Measurements from ENCODE around the gene MORN1. TPM values are rescaled to one million over a fixed set of nuclear protein-coding genes. Genes with fewer than 3 reads are reported as not detected.

Gene MORN1
- total and polyA plus RNA-seq, 10 of the 15 experiments (the other 5 are each of a cell fraction or from before 2014, with no cell fraction given): 0.76 to 7.9 (median 5.5) TPM

DNA sequence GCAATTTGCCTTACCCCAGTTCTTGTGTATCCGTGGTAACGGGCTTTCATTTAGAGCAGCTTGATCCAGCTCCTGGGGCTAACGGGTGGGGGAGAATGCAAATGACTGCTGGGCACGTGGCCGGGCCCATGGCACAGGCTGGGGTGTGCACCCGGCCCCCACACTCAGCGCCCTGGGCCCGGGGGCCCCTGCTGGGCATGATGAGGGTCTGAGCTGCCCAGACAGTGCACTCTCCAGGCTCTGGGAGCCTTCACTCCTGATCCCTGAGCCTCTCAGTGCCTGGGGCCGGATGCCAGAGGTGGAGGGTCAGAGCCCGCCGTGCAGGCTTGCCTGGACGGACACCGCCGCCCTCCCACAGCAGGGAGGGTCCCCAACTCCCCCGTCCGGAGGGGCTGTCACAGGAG, 41.1 kb upstream of the MORN1 start:
- Histone ChIP-seq H3K79me2 (ENCODE audit: control insufficient read depth, insufficient read depth, low read length) (no peaks in the 10 kb centered on the region), H3K4me1 (ENCODE audit: control insufficient read depth, insufficient read depth, low read length) (no peaks in the 10 kb centered on the region), H3K36me3 (ENCODE audit: control insufficient read depth in 2 of 2, insufficient read depth in 2 of 2, low read length in 1 of 2) (no peaks in the 10 kb centered on the region), H3K4me2 (ENCODE audit: control insufficient read depth, insufficient read depth) (no peak overlapping the region), H3K27me3 (replicated peaks in 1 of 2; ENCODE audit: control insufficient read depth in 2 of 2, insufficient read depth in 2 of 2, low read length in 1 of 2) (no peaks in the 10 kb centered on the region; a peak in 2 of 4 replicates), H3K4me3 (no peak overlapping the region), H2AFZ (ENCODE audit: control insufficient read depth, low read depth, low read length) (no peak overlapping the region), H3K27ac (ENCODE audit: control insufficient read depth, insufficient read depth) (no peak overlapping the region), H3K9me3 (replicated peaks; ENCODE audit: control insufficient read depth, insufficient read depth, low read length) (peaks cover 4% of the 10 kb centered on the region; the same call in 1 of the 3 replicates), H4K20me1 (ENCODE audit: control insufficient read depth, insufficient read depth) (no peaks in the 10 kb centered on the region), H3K9ac (ENCODE audit: control insufficient read depth, insufficient read depth, low read length) (no peak overlapping the region)
- ChIA-PET RAD21 (ENCODE audit: unreplicated experiment) (no interaction called here), POLR2A (no interaction called here), SMC1A (ENCODE audit: uncharacterized antibody, unreplicated experiment) (no interaction called here), CTCF (no interaction called here)
- in situ Hi-C loops (cut with MboI): no loop called here
- TF ChIP-seq TARDBP (IDR thresholded peaks at IDR 0.05; ENCODE audit: borderline replicate concordance) (no peak), ZNF384 (IDR thresholded peaks at IDR 0.05; ENCODE audit: borderline replicate concordance, low read depth, low read length) (no peak), ASH2L (IDR thresholded peaks at IDR 0.05; ENCODE audit: borderline replicate concordance, low read depth) (no peak), YBX1 (IDR thresholded peaks at IDR 0.05) (no peak), GABPA (IDR thresholded peaks at IDR 0.05; ENCODE audit: low read depth) (no peak), CEBPB (IDR thresholded peaks at IDR 0.05; ENCODE audit: borderline replicate concordance in 1 of 2, low read depth in 2 of 2, low read length in 2 of 2) (no peak), BMI1 (IDR thresholded peaks at IDR 0.05; ENCODE audit: borderline replicate concordance) (no peak), TCF3 (IDR thresholded peaks at IDR 0.05; ENCODE audit: borderline replicate concordance, insufficient read depth, low read depth, low read length) (no peak), SUZ12 (IDR thresholded peaks at IDR 0.05; ENCODE audit: unreplicated experiment) (no peak)
- intact Hi-C loops (cut with micrococcal nuclease; ENCODE audit: unreplicated experiment): no loop called here
- BruUV-seq (replicated peaks): no TSS peak
- DNase-seq (ENCODE audit: low read depth, low spot score): no peak
- no peak for ATAC-seq
- 18% methylated on average over 16 of the region's 16 CpGs for WGBS (ENCODE audit: insufficient coverage, insufficient replicate concordance, low lambda C conversion rate, missing lambda C conversion rate)
- FAIRE-seq: no peak

- Histone ChIP-seq H3K27ac (ENCODE audit: control insufficient read depth, insufficient read depth) (no peak overlapping the region), H3K4me3 (no peak overlapping the region), H3K9me3 (replicated peaks; ENCODE audit: control insufficient read depth, insufficient read depth, low read length) (peaks cover 4% of the 10 kb centered on the region; the same call in 1 of the 3 replicates), H3K4me2 (ENCODE audit: control insufficient read depth, insufficient read depth) (no peak overlapping the region), H3K36me3 (ENCODE audit: control insufficient read depth in 2 of 2, insufficient read depth in 2 of 2, low read length in 1 of 2) (no peaks in the 10 kb centered on the region), H3K9ac (ENCODE audit: control insufficient read depth, insufficient read depth, low read length) (no peak overlapping the region), H3K79me2 (ENCODE audit: control insufficient read depth, insufficient read depth, low read length) (no peaks in the 10 kb centered on the region), H3K4me1 (ENCODE audit: control insufficient read depth, insufficient read depth, low read length) (no peaks in the 10 kb centered on the region), H2AFZ (ENCODE audit: control insufficient read depth, low read depth, low read length) (no peak overlapping the region), H3K27me3 (replicated peaks in 1 of 2; ENCODE audit: control insufficient read depth in 2 of 2, insufficient read depth in 2 of 2, low read length in 1 of 2) (no peaks in the 10 kb centered on the region; a peak in 2 of 4 replicates), H4K20me1 (ENCODE audit: control insufficient read depth, insufficient read depth) (no peaks in the 10 kb centered on the region)
- intact Hi-C loops (cut with micrococcal nuclease; ENCODE audit: unreplicated experiment) (no loop called here), in situ Hi-C loops (cut with MboI) (no loop called here)
- ChIA-PET SMC1A (ENCODE audit: uncharacterized antibody, unreplicated experiment) (no interaction called here), RAD21 (ENCODE audit: unreplicated experiment) (no interaction called here), CTCF (no interaction called here), POLR2A (no interaction called here)
- FAIRE-seq: no peak
- 36% methylated on average over 10 of the region's 10 CpGs for WGBS (ENCODE audit: insufficient coverage, insufficient replicate concordance, low lambda C conversion rate, missing lambda C conversion rate)
- no peak for DNase-seq (ENCODE audit: low read depth, low spot score)
- TF ChIP-seq GABPA (IDR thresholded peaks at IDR 0.05; ENCODE audit: low read depth): no peak
- no peak for TF ChIP-seq E2F4 (IDR thresholded peaks at IDR 0.05; ENCODE audit: low read depth, low read length)
- no peak for TF ChIP-seq IRF4 (IDR thresholded peaks at IDR 0.05; ENCODE audit: low read depth, low read length)
- no TSS peak for BruUV-seq (replicated peaks)
- ATAC-seq: no peak
These were observed 40.2 kb upstream of the MORN1 start for GRCh38 chr1:2431518-2431917.

Data from GM12878 (cell line).